Endothelial cell of hepatic sinusoid (primary cell): ENCODE results near the gene SHB.

Experiments used
- in situ Hi-C: cut with HindIII; loops from 2 replicates; pipeline ENCODE4 v1.10.0; 2017; ENCODE audit warnings: low sequenced_read_pairs

SHB gene

GRCh38 chr9:38026840-38027527 is 42.0 kb downstream of the SHB start:
- in situ Hi-C loops = no loop called here

DNA sequence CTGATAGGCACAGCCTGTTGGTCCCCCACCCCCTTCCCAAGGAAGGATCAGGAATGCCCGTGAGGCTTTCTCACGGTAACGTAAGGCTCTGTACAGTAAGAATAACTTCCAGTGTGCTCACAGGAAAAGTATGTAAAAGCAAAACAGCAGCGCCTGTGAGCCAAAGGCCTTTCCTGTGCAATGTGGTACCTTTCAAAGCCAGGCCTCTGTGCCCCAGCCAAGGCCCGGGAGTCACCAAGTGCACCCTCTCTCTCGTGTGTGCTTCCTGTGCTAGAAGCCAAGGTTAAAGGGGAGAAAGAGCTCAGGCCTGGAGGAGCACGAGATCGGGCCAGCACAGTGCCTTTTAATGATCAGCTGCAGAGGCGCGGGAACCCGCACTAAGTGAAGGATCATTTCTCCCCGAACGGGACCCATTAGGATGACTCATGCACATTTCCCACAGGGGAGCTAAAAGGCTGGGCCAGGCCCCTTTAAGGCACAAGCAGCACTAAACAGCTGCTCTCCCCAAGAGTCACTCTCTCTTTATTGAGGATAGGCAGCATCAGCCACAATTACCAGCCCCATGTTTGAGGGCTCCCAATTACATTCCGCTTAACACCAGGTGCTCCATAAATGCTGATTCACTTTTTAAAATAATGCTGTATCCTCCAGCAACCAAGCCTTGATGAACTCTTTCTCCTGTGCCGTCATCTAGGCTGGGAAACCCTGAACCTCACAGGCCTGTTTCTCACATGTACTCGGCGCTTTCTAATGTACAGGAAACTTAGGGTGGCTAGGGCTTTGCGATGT is 42.8 kb downstream of the SHB start:
- in situ Hi-C loops = no loop called here

DNA sequence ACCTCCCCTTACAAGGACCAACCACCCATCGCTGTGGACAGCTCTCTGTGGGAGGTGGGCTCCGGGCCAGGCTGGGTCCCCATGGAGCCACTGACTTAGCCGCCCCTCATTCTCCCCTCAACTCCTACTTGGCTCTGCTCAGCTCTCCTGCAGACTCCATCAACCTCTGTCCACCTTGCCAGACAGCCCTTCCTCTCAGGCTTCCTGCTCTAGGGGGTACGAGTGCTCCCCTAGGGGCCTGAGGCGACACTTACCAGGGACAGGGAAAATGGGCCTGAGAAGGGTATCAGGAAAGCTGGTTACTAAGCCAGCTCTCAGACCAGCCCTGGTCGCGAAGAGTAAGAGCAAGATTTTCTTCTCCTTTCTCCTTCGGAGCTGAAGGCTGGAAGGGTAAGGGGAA is 43.9 kb downstream of the SHB start:
- in situ Hi-C loops = no loop called here

- in situ Hi-C loops = no loop called here
Measured at GRCh38 chr9:38024036-38024681, 44.9 kb downstream of the SHB start.

DNA sequence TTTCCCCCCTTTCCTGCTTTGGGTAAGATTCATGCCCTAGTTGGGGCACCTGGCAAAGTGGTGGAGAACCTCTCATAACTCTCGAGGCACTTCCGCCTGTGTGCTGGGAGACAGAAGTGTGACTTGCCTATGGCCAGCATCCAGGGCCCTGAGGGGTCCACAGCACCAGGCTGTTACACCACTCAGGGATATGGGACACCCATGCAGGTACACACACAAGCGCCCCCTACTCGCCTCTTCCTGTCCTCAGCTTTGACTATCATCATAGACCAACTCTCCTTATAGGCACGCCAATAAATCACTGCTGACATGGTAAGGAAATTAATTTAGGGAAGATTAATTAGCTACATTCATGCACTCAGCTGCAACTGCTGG is 45.4 kb downstream of the SHB start:
- in situ Hi-C loops = no loop called here

DNA sequence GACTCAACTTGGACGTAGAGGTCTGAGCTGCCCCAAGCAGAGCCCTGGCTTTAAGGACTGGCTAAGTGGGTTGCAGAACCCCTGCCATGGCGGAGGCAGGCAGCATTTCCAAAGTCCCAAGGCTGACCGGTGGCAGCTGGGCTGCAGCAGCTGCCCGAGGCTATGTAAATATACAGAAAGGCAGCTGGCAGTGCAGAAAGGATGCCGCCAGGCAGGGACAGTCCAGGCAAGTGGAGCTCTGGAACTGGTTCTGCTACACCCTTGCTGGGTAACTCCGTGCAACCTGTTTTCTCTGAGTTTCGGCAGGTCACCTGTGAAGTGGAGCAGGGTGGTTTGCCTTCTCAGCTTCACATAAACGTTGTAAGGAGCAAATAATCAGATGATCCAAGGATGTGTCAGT is 46.0 kb downstream of the SHB start:
- in situ Hi-C loops = no loop called here

- in situ Hi-C loops = no loop called here
Measured at GRCh38 chr9:38022203-38022895, 46.7 kb downstream of the SHB start.

DNA sequence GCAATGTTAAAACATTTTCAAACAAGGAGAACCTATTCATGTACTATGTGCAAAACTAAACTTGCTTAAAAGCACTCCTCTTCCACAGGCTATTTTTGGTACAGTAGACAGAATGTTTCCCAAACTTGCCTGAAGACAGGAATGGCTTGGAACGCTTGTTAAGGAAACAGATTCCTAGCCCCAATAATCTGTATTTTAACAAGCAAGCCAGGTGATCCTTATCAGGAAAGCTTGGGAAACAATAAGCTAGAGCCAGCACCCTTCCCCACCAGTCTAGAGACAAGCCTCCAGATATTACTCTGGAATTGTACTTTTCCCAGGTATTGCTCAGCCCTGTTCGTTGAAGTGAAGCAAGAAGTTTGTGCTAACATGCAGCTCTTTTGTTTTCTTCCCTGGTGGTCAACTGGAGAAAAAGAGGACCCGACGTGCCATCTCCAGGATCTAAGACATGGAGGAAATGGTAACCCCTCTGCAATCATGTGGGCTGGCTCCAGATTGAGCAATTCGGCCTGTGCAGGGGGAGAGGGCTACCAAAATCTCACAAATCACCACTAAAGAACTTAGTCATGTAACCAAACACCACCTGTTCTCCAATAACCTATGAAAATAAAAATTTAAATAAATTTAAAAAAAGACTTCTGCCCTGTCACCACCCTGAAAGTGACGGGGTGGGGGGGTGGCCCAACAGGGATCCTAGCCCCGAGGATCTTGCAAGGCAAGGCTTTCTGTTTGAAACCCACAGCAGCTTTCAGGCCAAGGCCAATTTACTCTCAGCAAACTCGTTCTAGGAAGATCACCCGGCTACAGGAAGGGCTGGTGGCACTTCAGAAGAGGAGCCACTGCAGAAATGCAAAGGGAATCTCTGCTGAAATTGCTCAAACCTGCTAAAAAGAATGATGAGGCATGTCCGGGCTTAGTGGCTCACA is 48.6 kb downstream of the SHB start:
- in situ Hi-C loops = no loop called here

- in situ Hi-C loops = loop anchor here (5.0 kb wide), 1 partner anchor 33 kb away; no protein-coding TSS in a partner anchor
Measured at GRCh38 chr9:38019731-38020130, 49.3 kb downstream of the SHB start.

DNA sequence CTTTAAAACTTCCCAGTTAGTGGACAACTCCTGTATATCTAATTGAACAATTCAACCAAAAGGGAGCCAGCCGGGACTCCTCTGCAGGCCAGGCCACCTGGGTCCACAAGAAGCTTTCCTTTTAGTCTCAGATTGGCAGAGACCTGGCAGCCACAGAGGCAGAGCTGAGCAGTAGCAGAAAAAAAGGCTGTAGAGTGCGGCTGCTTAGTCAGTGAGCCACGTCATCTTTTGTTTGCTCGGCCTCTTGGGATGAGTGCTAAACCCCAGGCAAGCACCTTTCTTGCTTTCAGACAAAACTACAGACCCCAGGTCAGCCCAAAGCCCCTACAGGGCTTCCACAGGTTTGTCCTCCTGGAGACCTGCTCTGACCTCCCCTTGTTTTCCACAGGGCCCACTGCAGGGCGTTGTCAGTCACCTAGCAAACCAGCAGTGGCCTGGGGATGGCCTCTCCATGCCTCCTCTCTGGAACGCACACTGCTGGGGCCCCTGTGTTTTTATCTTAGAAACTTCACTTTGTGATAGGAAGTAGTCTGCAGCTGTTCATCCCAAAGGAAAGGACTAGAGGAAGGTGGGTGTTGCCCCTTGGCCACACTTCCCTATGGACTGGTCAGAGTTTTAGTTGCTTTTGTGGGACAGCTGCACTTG is 49.9 kb downstream of the SHB start:
- in situ Hi-C loops = loop anchor here (5.0 kb wide), 1 partner anchor 33 kb away; no protein-coding TSS in a partner anchor

- in situ Hi-C loops = loop anchor here (5.0 kb wide), 1 partner anchor 34 kb away; no protein-coding TSS in a partner anchor
Measured at GRCh38 chr9:38018241-38018957, 50.6 kb downstream of the SHB start.

DNA sequence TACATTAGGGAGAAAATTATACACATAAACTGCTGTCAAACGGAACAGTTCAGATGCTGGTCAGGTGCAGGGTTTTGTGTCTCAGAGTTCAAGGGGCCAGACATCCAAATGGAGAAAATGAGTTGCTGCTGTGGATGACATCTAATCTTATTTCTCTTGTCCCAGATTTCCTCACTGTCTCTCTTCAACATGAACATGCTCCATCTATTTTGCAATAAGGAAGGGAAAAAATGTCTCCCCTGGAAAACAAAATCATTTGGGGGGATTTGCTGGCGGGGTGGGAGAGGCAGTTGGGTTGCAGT is 51.2 kb downstream of the SHB start:
- in situ Hi-C loops = loop anchor here (5.0 kb wide), 1 partner anchor 34 kb away; no protein-coding TSS in a partner anchor

DNA sequence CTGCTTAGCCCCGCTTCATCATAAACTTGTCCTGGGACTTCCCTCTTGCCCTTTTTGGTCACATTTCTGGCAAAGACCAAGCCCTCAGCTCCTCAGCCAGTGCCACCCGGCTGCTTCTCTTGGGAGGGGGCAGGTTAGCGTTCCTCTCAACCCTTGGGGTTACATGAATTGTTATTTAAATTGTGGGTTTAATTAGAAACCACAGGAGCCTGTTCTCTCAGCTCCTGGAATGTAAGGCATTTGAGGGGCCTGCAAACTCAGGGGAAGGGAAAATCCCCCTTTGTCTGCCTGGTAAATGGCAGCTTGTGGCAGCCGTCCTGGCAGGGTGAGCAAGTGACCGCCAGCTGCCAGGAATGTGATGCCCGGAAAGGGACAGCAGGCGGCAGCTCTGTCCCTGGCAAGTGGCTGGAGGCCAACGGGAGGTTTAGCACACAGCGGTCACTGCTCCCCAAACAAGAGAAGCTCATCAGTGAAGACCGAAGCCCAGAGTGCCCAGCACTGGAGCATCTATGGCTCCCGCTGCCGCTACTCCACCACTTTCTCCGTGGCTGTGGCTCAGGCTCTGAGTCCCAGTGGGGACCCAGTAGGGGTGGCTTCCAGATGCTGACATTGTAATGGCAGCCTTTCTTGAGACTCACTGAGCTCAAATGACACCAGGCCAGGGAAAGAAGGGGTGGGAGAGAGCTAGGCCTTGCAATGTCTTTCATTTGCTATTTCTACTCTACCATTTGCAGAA is 51.7 kb downstream of the SHB start:
- in situ Hi-C loops = loop anchor here (5.0 kb wide), 1 partner anchor 35 kb away; no protein-coding TSS in a partner anchor

GRCh38 chr9:38016375-38017135 is 52.5 kb downstream of the SHB start:
- in situ Hi-C loops = loop anchor here (5.0 kb wide), 1 partner anchor 36 kb away; no protein-coding TSS in a partner anchor

GRCh38 chr9:38015906-38016305 is 53.1 kb downstream of the SHB start:
- in situ Hi-C loops = loop anchor here (5.0 kb wide), 1 partner anchor 36 kb away; no protein-coding TSS in a partner anchor

DNA sequence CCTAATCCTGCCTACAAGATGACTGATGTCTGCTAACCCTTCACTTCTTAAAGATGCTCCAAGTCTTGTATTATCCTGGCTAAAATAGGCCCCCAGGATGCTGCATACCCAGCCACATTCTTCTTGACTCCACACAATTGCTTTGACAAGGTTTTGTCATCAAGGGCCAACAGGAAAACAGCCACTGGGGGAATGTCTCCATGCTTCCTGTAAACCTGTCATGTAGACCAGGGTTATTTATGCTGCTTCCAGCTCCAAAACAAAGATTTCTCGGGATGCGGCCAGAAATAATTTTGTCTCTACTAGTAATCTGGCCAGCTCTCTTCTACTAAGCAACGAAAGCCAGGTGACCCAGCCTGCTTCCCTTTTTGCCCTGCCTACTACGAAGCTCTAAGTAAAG is 53.8 kb downstream of the SHB start:
- in situ Hi-C loops = loop anchor here (5.0 kb wide), 1 partner anchor 37 kb away; no protein-coding TSS in a partner anchor

- in situ Hi-C loops = no loop called here
Measured at GRCh38 chr9:38012767-38013450, 56.1 kb downstream of the SHB start.
